ENCODE measurements around the gene OR1J1.

OR1J1 gene

GRCh38 chr9:122445155-122445749 is 32.5 kb downstream of the OR1J1 start:
- no peak for DNase-seq (ENCODE audit: low read depth)

GRCh38 chr9:122444041-122444733 is 33.5 kb downstream of the OR1J1 start:
- DNase-seq (ENCODE audit: low read depth): no peak

GRCh38 chr9:122442568-122442967 is 35.2 kb downstream of the OR1J1 start:
- no peak for DNase-seq (ENCODE audit: low read depth)
